H1 (cell line): ENCODE measurements around the gene RHOV.

Experiments
- CTCF ChIP-seq, 3 experiments: IDR thresholded peaks; 1 replicate in 2 of 3; 2 replicates in 1 of 3; pipeline versions ENCODE4 v1.5.1 to v1.6.1; 2011; ENCODE audit warnings: low read length in 3 of 3, mild to moderate bottlenecking in 3 of 3, inconsistent platforms in 2 of 3, low read depth in 1 of 3, moderate library complexity in 1 of 3; ENCODE audit not compliant: insufficient read depth in 1 of 3; ENCODE audit errors: control extremely low read depth in 1 of 3
- POLR2AphosphoS5 ChIP-seq: IDR thresholded peaks from 2 replicates; pipeline ENCODE4 v1.6.1; 2011; ENCODE audit warnings: low read depth, low read length
- TAF1 ChIP-seq: IDR thresholded peaks from 2 replicates; pipeline ENCODE4 v1.6.1; 2011; ENCODE audit warnings: mild to moderate bottlenecking, low read depth, low read length

- no peak for TF ChIP-seq CTCF (IDR thresholded peaks at IDR 0.05; ENCODE audit: control extremely low read depth in 1 of 3, insufficient read depth in 1 of 3, low read depth in 1 of 3, low read length in 3 of 3)
- TF ChIP-seq POLR2AphosphoS5 = no peak
- no peak for TF ChIP-seq TAF1
Observed at GRCh38 chr15:40918799-40919392, 44.9 kb upstream of the RHOV start.
